ENCODE results near the gene ZNF24.

Gene ZNF24

DNA sequence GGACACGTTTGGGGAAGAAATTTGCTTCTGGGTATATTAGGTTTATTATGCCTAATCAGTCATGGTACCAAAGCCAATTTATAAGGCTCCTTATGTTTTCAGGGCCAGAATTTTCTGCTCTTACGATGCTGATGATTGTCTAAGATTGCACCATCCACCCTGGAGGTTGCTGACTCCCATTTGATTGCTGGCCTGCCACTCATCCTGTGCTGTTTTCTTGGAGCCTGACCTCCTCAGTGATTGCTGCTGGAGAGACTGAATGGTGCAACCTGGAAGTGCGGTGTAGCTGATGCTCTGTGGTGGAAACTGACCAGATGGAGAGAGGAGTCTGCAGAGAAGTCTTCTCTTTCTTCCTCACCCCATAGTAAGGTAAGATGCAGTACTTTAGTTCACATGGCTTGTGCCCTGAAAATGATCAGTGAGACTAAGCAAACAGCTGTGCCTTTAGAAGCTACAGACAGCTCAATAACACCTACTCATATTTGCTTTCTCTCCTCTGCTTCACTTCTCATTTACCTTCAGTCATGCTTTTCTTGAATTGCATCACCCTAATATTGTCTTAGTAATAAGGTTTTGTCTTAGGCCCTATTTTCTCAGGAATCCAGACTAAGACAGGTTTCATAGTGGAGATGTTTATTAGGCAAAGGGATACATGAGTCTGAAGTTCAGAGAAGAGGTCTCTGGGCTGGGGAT, 17.4 kb downstream of the ZNF24 start:
- H3K9me3 ChIP-seq (replicated peaks; ENCODE audit: low read length) = no peaks in the 10 kb centered on the region
- no peak overlapping the region for H3K4me3 ChIP-seq (ENCODE audit: low read length)
- no peak overlapping the region for H3K4me2 ChIP-seq (ENCODE audit: low read length)
- no peaks in the 10 kb centered on the region for H3K27me3 ChIP-seq (ENCODE audit: control insufficient read depth, insufficient read depth, low read length)
- H3K9ac ChIP-seq (ENCODE audit: low read depth, low read length) = no peak overlapping the region
- H3K36me3 ChIP-seq (ENCODE audit: insufficient read depth, low read length) = peaks cover 5% of the 10 kb centered on the region
- H3K4me1 ChIP-seq (ENCODE audit: control insufficient read depth, insufficient read depth, low read length) = no peaks in the 10 kb centered on the region

- H3K9ac ChIP-seq (ENCODE audit: low read depth, low read length) = no peak overlapping the region
- H3K9me3 ChIP-seq (replicated peaks; ENCODE audit: low read length) = no peaks in the 10 kb centered on the region
- no peaks in the 10 kb centered on the region for H3K36me3 ChIP-seq (ENCODE audit: insufficient read depth, low read length)
- no peak overlapping the region for H3K4me3 ChIP-seq (ENCODE audit: low read length)
- H3K4me2 ChIP-seq (ENCODE audit: low read length) = no peak overlapping the region
- no peaks in the 10 kb centered on the region for H3K4me1 ChIP-seq (ENCODE audit: control insufficient read depth, insufficient read depth, low read length)
- H3K27me3 ChIP-seq (ENCODE audit: control insufficient read depth, insufficient read depth, low read length) = no peaks in the 10 kb centered on the region
Measured at GRCh38 chr18:35324926-35325655, 19.1 kb downstream of the ZNF24 start.

GRCh38 chr18:35322486-35323458, 21.4 kb downstream of the ZNF24 start:
- H3K4me3 ChIP-seq (ENCODE audit: low read length) = no peak overlapping the region
- no peak overlapping the region for H3K9ac ChIP-seq (ENCODE audit: low read depth, low read length)
- no peaks in the 10 kb centered on the region for H3K9me3 ChIP-seq (replicated peaks; ENCODE audit: low read length)
- no peak overlapping the region for H3K4me2 ChIP-seq (ENCODE audit: low read length)
- H3K36me3 ChIP-seq (ENCODE audit: insufficient read depth, low read length) = no peaks in the 10 kb centered on the region
- H3K4me1 ChIP-seq (ENCODE audit: control insufficient read depth, insufficient read depth, low read length) = no peaks in the 10 kb centered on the region
- no peaks in the 10 kb centered on the region for H3K27me3 ChIP-seq (ENCODE audit: control insufficient read depth, insufficient read depth, low read length)

- Histone ChIP-seq H3K9ac (ENCODE audit: low read depth, low read length) (no peak overlapping the region), H3K36me3 (ENCODE audit: insufficient read depth, low read length) (peaks cover 20% of the 10 kb centered on the region), H3K4me1 (ENCODE audit: control insufficient read depth, insufficient read depth, low read length) (no peaks in the 10 kb centered on the region), H3K4me3 (ENCODE audit: low read length) (no peak overlapping the region), H3K9me3 (replicated peaks; ENCODE audit: low read length) (peaks cover 43% of the 10 kb centered on the region), H3K4me2 (ENCODE audit: low read length) (no peak overlapping the region), H3K27me3 (ENCODE audit: control insufficient read depth, insufficient read depth, low read length) (no peaks in the 10 kb centered on the region)
Measured at GRCh38 chr18:35311496-35311895, 32.7 kb downstream of the ZNF24 start.

DNA sequence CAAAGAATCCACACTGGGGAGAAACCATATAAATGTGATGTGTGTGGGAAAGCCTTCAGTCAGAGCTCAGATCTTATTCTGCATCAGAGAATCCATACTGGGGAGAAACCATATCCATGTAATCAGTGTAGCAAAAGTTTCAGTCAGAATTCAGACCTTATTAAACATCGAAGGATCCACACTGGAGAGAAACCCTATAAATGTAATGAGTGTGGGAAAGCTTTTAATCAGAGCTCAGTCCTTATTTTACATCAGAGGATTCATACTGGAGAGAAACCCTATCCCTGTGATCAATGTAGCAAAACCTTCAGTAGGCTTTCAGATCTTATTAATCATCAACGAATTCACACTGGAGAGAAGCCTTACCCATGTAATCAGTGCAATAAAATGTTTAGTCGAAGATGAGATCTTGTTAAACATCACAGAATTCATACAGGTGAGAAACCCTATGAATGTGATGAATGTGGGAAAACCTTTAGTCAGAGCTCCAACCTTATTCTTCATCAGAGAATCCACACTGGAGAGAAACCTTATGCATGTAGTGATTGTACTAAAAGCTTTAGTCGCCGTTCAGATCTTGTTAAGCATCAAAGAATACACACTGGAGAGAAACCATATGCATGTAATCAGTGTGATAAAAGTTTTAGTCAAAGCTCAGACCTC, 37.5 kb downstream of the ZNF24 start:
- Histone ChIP-seq H3K4me3 (ENCODE audit: low read length) (no peak overlapping the region), H3K9me3 (replicated peaks; ENCODE audit: low read length) (peaks cover 68% of the 10 kb centered on the region), H3K4me1 (ENCODE audit: control insufficient read depth, insufficient read depth, low read length) (no peaks in the 10 kb centered on the region), H3K9ac (ENCODE audit: low read depth, low read length) (no peak overlapping the region), H3K27me3 (ENCODE audit: control insufficient read depth, insufficient read depth, low read length) (no peaks in the 10 kb centered on the region), H3K4me2 (ENCODE audit: low read length) (no peak overlapping the region), H3K36me3 (ENCODE audit: insufficient read depth, low read length) (peaks cover 55% of the 10 kb centered on the region)

- peaks cover 50% of the 10 kb centered on the region for H3K9me3 ChIP-seq (replicated peaks; ENCODE audit: low read length)
- H3K4me1 ChIP-seq (ENCODE audit: control insufficient read depth, insufficient read depth, low read length) = no peaks in the 10 kb centered on the region
- no peak overlapping the region for H3K4me3 ChIP-seq (ENCODE audit: low read length)
- H3K4me2 ChIP-seq (ENCODE audit: low read length) = no peak overlapping the region
- H3K27me3 ChIP-seq (ENCODE audit: control insufficient read depth, insufficient read depth, low read length) = no peaks in the 10 kb centered on the region
- H3K36me3 ChIP-seq (ENCODE audit: insufficient read depth, low read length) = peaks cover 66% of the 10 kb centered on the region
- no peak overlapping the region for H3K9ac ChIP-seq (ENCODE audit: low read depth, low read length)
Measured at GRCh38 chr18:35303610-35304009, 40.6 kb downstream of the ZNF24 start.

DNA sequence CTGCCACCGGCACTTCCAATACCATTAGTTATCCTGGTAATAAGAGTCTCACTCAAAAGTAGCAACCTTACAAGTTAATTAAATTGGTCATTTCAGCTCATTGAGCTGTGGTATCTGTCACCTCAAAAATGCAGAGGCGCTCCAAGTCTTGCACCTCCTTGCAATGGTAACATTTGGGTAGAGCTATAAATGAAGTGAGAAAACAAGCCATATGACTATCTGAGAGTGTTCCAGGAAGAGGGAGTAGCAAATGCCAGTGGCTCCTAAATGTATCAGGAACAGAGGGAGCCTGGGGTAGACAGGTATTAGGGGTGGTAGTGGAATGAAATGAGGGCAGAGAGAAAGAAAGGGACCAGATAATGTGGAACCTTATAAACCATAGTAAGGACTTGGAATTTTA, 48.2 kb downstream of the ZNF24 start:
- H3K4me2 ChIP-seq (ENCODE audit: low read length) = no peak overlapping the region
- no peaks in the 10 kb centered on the region for H3K27me3 ChIP-seq (ENCODE audit: control insufficient read depth, insufficient read depth, low read length)
- peaks cover 3% of the 10 kb centered on the region for H3K4me1 ChIP-seq (ENCODE audit: control insufficient read depth, insufficient read depth, low read length)
- no peak overlapping the region for H3K9ac ChIP-seq (ENCODE audit: low read depth, low read length)
- no peak overlapping the region for H3K4me3 ChIP-seq (ENCODE audit: low read length)
- peaks cover 2% of the 10 kb centered on the region for H3K9me3 ChIP-seq (replicated peaks; ENCODE audit: low read length)
- H3K36me3 ChIP-seq (ENCODE audit: insufficient read depth, low read length) = peaks cover 58% of the 10 kb centered on the region

- Histone ChIP-seq H3K9me3 (replicated peaks; ENCODE audit: low read length) (no peaks in the 10 kb centered on the region), H3K4me1 (ENCODE audit: control insufficient read depth, insufficient read depth, low read length) (peaks cover 12% of the 10 kb centered on the region), H3K4me2 (ENCODE audit: low read length) (peak overlapping the region; percentile 88), H3K9ac (ENCODE audit: low read depth, low read length) (peak overlapping the region; percentile 97), H3K4me3 (ENCODE audit: low read length) (peak overlapping the region; percentile 91), H3K27me3 (ENCODE audit: control insufficient read depth, insufficient read depth, low read length) (no peaks in the 10 kb centered on the region), H3K36me3 (ENCODE audit: insufficient read depth, low read length) (peaks cover 26% of the 10 kb centered on the region)
Measured at GRCh38 chr18:35291166-35291565, 53.1 kb downstream of the ZNF24 start.

GRCh38 chr18:35290094-35290735, 54.0 kb downstream of the ZNF24 start, which contains the start of gene ZSCAN30:
TSS of gene ZSCAN30 (minus strand) at chr18:35290229. CDS start at chr18:35264352, 25,877 bp downstream.
- H3K27me3 ChIP-seq (ENCODE audit: control insufficient read depth, insufficient read depth, low read length) = no peaks in the 10 kb centered on the region
- peaks cover 17% of the 10 kb centered on the region for H3K36me3 ChIP-seq (ENCODE audit: insufficient read depth, low read length)
- no peaks in the 10 kb centered on the region for H3K9me3 ChIP-seq (replicated peaks; ENCODE audit: low read length)
- peak within 1 kb of the TSS; percentile 97 for H3K9ac ChIP-seq (ENCODE audit: low read depth, low read length)
- H3K4me3 ChIP-seq (ENCODE audit: low read length) = peak within 1 kb of the TSS; percentile 91
- peaks cover 12% of the 10 kb centered on the region for H3K4me1 ChIP-seq (ENCODE audit: control insufficient read depth, insufficient read depth, low read length)
- peak within 1 kb of the TSS; percentile 88 for H3K4me2 ChIP-seq (ENCODE audit: low read length)

GRCh38 chr18:35289727-35290093, 54.5 kb downstream of the ZNF24 start:
- Histone ChIP-seq H3K4me1 (ENCODE audit: control insufficient read depth, insufficient read depth, low read length) (peaks cover 12% of the 10 kb centered on the region), H3K4me2 (ENCODE audit: low read length) (peak overlapping the region; percentile 88), H3K9ac (ENCODE audit: low read depth, low read length) (peak overlapping the region; percentile 97), H3K4me3 (ENCODE audit: low read length) (peak overlapping the region; percentile 91), H3K9me3 (replicated peaks; ENCODE audit: low read length) (no peaks in the 10 kb centered on the region), H3K36me3 (ENCODE audit: insufficient read depth, low read length) (peaks cover 12% of the 10 kb centered on the region), H3K27me3 (ENCODE audit: control insufficient read depth, insufficient read depth, low read length) (no peaks in the 10 kb centered on the region)
